NCI-H1105 treated with DMSO at 0.1 percent for 48 hours (cell line): Measurements from ENCODE around the gene SHKBP1.

ENCODE experiments used
- DNase-seq: peaks from one replicate; lab custom pipeline; 2025; lab: John Stamatoyannopoulos, UW

The SHKBP1 gene

GRCh38 chr19:40601134-40601974 lies 24.7 kb downstream of the SHKBP1 start, which contains the start of gene LTBP4:
Gene LTBP4, plus strand, starts transcription at chr19:40601369. Its CDS starts 19 bp downstream, at chr19:40601388.
- DNase-seq, result peak; percentile 14

DNA sequence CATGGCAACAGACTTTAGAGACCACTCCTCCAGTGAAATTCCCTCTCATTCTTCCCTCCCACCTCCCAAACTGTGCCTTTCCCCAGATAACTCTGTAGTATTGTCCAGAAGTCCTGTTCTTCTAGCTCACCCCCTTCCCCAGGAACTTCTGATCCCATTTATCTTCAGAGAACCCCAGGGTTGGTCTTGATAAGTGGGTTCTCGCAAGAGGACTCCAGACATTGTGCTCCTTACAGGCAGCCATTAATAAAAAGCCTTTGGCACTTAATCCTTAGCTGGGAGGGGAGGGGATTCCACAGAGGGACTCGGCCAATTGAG lies 26.4 kb downstream of the SHKBP1 start:
- no peak for DNase-seq

DNA sequence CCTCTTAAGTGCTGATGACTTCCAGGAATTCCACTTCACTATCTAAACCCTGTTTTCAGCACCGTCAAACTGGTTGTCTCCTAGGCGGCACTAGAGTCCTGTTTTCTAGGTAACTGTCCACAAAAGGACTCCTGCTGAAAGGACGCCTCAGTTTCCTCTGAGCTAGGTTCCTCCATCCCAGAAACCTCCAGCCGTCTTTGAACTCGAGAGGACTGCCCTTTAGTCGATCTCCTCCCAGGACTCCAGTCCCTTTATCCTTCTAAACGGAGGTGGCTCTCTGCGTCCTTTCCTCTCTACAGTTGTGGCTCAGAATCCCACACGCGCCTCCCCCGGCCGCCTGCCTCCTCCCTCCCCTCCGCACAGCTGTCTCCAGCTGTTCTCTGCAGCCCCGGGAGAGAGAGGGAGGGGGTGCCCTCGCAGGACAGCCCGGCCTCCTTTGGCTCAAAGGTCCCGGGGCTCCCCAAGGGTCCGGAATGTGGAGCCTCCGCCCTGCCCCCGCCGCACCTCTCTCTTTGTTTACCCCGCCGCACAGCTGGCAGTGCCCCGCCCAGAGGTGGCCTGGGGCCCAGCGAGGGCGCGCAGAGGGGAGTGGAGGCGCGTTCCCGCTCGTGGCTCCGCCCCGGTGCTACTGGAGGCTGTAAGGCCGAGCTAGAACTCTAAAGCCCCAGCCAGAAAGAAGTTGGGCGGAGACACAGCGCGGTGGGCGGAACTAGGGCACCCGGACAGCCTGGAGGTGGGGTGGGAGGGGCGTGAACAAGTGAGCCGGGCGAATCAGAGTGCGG lies 26.9 kb downstream of the SHKBP1 start:
- DNase-seq, result peak; percentile 92

GRCh38 chr19:40604171-40604646 lies 27.5 kb downstream of the SHKBP1 start:
- DNase-seq, result no peak

DNA sequence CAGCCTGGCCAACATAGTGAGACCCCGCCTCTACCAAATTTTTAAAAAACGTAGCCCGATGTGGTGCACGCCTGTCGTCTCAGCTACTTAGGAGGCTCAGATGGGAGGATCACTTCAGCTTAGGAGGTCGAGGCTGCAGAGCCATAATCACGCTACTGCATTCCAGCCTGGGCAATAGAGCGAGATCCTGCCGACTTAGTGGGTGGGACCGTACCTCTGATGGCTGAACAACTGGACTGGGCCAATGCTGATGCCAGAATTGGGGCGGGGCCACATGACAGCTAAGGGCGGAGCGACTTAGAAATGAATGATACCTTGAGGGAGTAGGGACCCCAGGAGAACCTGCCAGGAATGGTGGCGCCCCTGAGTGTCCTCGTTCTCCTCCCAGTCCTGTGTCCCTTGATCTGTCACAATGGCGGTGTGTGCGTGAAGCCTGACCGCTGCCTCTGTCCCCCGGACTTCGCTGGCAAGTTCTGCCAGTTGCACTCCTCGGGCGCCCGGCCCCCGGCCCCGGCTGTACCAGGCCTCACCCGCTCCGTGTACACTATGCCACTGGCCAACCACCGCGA lies 28.1 kb downstream of the SHKBP1 start:
- DNase-seq, result no peak

GRCh38 chr19:40605216-40605971 lies 28.7 kb downstream of the SHKBP1 start:
- DNase-seq, result peak; percentile 36

- no peak for DNase-seq
These were observed 30.9 kb downstream of the SHKBP1 start for GRCh38 chr19:40607311-40608239.

DNA sequence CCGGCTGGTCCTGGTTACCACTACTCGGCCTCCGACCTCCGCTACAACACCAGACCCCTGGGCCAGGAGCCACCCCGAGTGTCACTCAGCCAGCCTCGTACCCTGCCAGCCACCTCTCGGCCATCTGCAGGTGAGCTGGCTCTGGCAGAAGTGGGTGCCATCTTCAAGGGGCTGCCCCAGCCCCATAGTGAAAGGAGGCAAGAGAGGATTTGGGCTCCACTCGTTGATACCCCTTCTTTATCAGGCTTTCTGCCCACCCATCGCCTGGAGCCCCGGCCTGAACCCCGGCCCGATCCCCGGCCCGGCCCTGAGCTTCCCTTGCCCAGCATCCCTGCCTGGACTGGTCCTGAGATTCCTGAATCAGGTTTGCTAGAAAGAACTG lies 31.6 kb downstream of the SHKBP1 start:
- DNase-seq, result no peak

- DNase-seq, result no peak
These were observed 32.3 kb downstream of the SHKBP1 start for GRCh38 chr19:40608957-40609356.

DNA sequence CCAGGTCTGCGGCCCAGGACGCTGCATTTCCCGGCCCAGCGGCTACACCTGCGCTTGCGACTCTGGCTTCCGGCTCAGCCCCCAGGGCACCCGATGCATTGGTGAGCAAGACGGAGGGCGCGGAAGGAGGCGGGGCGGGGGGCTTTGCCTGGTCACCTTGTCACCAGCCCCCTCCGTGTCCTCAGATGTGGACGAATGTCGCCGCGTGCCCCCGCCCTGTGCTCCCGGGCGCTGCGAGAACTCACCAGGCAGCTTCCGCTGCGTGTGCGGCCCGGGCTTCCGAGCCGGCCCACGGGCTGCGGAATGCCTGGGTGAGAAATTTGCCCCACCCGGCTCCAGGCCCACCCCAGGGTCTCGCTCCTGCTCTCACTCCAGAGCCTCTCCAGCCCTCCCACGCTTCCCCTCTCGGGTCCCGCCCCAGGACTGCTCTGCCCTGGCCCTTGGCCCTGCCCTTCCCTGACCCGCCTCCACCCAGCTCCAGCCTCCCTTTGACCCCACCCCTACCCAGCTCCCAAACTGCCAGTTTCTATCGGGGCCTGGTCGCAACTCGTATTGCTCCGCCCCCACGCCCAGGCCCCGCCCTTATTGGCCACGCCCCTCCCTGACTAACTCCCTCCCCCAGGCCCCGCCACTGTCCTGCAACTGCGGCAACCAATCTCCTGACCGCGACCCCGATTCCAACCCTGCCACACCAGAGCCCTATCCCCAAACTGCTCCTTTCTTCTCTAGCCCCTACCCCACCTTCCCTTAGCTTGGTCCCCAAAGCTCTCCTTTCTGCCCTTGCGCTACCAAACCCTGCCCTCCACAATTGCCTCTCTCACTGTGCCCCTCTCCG lies 33.1 kb downstream of the SHKBP1 start:
- DNase-seq, result peak; percentile 58

- peak; percentile 13 for DNase-seq
These were observed 33.9 kb downstream of the SHKBP1 start for GRCh38 chr19:40610396-40611064.

GRCh38 chr19:40611096-40611495 lies 34.4 kb downstream of the SHKBP1 start:
- DNase-seq, result no peak

- DNase-seq, result no peak
These were observed 35.4 kb downstream of the SHKBP1 start for GRCh38 chr19:40611900-40612698.

GRCh38 chr19:40612831-40613689 lies 36.4 kb downstream of the SHKBP1 start:
- DNase-seq, result peak; percentile 80

- peak; percentile 87 for DNase-seq
These were observed 37.3 kb downstream of the SHKBP1 start for GRCh38 chr19:40613690-40614621.

- peak; percentile 69 for DNase-seq
These were observed 38.1 kb downstream of the SHKBP1 start for GRCh38 chr19:40614622-40615411.
